Neural progenitor cell (in vitro differentiated cells): Measurements from ENCODE around the gene ENTPD2.

ENCODE experiments used
- EZH2 ChIP-seq: fragments of 200-600 bp; sonication (generic); IDR thresholded peaks from 2 replicates; pipeline ENCODE4 v1.6.1; 2017; ENCODE audit warnings: antibody characterized with exemption, mild to moderate bottlenecking, moderate library complexity
- EZH2phosphoT487 ChIP-seq: fragments of 200-600 bp; sonication (generic); IDR thresholded peaks from 2 replicates; pipeline ENCODE4 v1.6.1; 2017; ENCODE audit warnings: antibody characterized with exemption
- TF ChIP-seq, protein P1 (sequence below): fragments of 200-600 bp; sonication (generic); IDR thresholded peaks from 2 replicates; pipeline ENCODE4 v1.5.1; 2017; ENCODE audit warnings: antibody characterized with exemption, mild to moderate bottlenecking

DNA sequence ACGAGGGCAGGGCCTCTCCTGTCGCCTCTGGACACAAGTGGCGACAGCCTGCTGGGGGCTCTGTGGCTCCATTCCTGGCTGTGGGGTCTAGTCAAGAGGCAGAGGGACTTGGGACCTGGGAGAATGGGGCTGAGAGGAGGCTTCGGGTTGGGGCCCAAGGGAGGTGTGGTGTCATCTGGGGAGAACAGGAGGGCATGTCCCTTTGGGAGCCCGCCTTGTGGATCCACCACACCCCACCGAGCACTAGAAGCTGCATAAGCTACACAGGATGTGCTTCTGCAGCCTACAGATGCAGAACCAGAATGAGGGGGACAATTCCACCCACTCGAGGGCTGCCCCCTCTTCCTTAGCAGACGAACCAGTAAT, 29.0 kb upstream of the ENTPD2 start:
- TF ChIP-seq EZH2 (no peak), EZH2phosphoT487 (no peak)
- TF ChIP-seq, protein P1, sequence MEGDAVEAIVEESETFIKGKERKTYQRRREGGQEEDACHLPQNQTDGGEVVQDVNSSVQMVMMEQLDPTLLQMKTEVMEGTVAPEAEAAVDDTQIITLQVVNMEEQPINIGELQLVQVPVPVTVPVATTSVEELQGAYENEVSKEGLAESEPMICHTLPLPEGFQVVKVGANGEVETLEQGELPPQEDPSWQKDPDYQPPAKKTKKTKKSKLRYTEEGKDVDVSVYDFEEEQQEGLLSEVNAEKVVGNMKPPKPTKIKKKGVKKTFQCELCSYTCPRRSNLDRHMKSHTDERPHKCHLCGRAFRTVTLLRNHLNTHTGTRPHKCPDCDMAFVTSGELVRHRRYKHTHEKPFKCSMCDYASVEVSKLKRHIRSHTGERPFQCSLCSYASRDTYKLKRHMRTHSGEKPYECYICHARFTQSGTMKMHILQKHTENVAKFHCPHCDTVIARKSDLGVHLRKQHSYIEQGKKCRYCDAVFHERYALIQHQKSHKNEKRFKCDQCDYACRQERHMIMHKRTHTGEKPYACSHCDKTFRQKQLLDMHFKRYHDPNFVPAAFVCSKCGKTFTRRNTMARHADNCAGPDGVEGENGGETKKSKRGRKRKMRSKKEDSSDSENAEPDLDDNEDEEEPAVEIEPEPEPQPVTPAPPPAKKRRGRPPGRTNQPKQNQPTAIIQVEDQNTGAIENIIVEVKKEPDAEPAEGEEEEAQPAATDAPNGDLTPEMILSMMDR = no peak
